Activated gamma-delta T cell treated with Interleukin-2 at 50 U/mL for 16 hours (primary cell): ENCODE data around the gene RPS6KC1.
"Not testable (repeated sequence)": the region's sequence is repeated elsewhere in the genome, so short reads cannot be mapped to it uniquely, and the experiment has no call there.

ENCODE experiments used
- DNase-seq: peaks from one replicate; pipeline ENCODE4 v3.0.0-alpha.2; 2020

The RPS6KC1 gene

DNA sequence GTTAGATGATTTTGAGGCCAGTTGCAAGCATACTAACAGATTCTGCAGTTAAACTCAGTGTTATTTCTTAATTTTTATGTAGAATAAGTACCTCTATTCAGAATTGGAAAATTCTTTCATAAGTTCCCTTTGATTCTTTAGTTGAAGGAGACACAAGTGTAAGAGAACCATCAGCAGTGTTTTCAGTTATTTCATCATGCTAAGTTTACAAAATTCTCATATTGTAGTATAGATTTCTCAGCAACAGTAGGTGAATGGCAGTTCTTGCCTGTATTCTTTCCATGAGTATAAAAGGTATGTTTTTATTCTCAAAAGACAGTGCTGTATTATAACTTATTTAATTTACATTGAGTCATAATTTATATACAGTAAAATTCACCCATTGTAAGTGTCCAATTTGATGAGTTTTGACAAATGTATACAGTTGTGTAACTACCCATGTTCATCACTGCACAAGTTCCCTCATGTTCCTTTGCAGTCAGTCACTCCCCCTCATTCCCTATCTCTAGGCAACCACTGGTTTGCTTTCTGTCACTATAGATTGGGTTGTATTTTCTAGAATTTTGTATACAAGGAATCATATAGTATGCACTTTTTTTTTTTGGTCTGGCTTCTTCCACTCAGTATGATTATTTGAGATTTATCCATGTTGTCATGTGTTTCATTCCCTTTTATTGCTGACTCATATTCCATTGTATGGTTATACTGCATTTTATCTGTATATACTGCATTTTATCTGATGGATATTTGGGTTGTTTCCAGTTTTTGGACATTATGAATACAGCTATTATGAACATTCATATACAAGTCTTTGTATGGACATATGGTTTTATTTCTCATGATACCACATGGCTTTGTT is 3.9 kb downstream of the RPS6KC1 start:
- DNase-seq, result no peak

DNA sequence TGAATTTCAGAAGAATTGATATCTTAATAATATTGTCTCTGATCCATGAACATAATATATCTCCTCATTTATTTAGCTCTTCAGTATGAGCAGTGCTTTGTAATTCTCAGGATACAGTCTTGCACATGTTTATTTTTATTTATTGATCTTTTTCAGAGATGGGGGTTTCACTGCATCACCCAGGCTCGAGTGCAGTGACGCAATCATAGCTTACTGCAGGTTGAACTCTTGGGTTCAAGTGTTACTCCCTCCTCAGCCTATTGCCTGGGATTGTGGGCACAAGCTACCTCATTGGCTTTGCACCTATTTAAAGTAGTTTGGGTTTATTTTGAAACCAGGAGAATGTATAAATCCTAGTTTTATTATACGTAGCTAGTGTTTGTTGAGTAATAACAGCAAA is 4.7 kb downstream of the RPS6KC1 start:
- no peak for DNase-seq

DNA sequence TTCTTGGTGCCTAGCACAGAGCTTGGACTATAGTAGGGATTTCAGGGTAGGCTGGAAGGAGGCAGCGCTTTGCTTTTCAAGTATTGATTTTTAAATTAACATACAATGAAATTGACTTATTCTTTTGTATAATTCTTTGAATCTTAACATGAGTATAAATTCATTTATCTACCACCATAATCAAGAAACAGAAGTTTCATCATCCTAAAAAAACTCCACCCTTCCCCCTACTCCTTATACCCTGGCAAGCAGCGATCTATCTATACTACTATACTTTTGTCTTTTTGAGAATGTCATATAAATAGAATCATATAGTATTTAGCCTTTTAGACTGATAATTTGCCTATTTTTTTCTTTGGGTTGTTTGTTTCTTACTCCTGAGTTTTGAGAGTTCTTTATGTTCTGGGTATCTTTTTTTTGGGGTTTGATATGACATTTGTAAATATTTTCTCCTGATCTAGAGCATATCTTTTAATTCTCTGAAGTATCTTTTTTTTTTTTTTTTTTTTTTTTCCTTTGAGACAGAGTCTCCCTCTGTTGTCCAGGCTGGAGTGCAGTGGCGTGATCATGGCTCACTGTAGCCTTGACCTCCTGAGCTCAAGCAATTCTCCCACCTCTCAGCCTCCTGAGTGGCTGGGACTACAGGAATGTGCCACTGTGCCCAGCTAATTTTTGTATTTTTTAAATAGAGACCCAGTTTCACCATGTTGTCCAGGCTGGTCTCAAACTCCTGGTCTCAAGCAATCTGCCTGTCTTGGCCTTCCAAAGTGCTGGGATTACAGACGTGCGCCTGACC is 6.4 kb downstream of the RPS6KC1 start:
- no peak for DNase-seq

DNA sequence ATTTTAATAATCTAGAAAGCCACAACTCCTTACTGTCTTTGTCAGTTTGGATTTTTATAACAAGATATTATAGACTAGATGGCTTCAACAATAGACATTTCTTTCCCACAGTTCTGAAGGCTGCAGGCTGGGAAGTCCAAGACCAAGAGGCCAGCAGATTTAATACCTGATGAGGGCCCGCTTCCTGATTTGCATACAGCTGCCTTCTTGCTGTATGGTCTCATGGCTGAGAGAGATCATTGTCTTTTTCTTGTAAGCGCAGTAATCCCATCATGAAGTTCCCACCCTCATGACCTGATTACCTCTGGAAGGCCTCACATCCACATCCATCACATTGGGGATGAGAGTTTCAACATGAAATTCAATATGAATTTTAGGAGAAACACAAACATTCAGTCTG is 9.8 kb downstream of the RPS6KC1 start:
- no peak for DNase-seq

DNA sequence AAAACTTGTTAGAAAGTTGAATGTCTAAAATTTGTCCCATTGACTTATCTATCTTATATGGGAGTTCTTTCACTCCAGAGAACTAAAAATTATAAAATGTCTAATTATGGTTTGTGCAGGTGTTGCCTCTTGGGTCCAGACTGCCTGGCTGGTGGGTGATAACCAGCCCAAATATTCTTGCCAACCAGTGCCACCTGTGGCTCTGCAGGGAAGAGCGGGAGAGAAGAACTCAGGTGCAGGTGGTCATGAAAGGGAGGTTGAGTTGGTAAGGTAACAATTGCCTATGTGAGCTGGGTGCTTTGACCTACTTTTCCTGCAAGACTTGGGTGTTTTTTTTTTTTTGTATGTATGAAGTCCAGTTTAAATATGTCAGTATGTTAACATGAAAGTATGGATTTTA is 10.2 kb downstream of the RPS6KC1 start:
- DNase-seq, result no peak

DNA sequence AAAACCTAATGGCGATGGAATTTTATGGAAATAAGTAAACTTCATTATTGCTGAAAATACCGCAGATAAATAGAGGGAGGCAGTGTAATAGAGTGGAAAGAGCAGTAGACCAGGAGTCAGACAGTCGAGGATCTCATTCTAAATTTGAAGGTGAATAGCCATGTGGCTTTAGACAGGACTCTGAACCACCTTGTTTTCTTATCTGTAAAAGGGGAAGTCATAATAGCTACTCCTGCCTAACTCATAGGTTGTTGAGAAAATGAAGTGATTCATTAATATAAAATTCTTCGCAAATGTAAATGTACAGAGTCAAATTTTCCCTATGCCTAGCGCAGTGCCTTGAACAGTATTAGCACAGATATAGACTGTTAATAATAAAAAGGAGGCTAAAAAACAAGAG is 14.8 kb downstream of the RPS6KC1 start:
- DNase-seq, result no peak

DNA sequence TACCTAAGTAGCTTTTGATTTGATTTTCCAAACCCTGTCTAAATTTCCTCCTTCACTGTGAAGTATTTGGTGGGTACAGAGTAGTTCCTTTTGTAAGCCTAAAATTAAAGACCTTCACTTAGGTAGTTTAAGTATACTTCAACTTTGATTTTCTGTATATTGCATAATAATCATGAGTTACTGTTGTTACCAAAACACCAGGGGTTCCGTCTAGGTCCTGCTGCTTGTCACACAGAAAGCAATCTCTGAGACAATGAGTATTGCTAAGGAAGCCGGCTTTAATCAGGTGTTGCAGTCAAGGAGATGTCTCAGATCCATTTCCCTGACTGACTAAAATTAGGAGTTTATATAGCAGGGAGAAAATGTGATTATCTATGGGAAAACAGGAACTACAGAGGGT is 15.3 kb downstream of the RPS6KC1 start:
- no peak for DNase-seq

DNA sequence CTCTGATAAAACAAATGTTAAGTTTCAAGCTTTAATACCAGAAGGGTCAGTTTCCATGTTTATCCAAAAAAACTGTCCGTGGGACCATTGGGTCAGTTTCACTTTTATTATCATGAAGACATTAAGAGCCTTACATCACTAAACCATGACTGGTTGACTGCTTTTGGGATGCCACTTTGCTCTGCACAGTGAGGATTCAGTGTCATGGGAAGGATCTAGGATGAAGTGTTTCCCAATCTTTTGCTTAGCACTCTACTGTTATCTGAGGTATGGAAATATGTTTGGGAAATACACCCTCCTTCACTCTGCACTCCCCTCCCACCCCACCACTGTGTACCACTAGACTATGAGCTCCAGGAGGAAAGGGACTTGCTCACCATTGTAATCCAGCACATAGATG is 16.3 kb downstream of the RPS6KC1 start:
- no peak for DNase-seq

DNA sequence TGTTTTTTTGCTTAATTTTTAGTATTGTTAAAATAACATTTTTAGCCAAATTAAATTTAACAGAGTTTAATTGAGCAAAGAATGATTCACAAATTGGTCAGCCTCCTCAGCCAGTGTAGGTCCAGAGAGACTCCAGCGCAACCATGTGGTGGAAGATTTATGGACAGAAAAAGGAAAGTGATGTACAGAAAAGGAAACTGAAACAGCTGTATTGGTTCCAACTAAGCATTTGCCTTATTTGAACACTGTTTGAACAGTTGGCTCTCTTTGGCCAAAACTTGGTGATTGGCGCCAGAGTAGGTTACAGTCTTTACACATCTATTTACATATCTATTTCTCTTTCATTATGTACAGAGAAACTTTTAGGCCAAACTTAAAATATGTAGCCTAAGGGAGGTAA is 19.4 kb downstream of the RPS6KC1 start:
- no peak for DNase-seq

DNA sequence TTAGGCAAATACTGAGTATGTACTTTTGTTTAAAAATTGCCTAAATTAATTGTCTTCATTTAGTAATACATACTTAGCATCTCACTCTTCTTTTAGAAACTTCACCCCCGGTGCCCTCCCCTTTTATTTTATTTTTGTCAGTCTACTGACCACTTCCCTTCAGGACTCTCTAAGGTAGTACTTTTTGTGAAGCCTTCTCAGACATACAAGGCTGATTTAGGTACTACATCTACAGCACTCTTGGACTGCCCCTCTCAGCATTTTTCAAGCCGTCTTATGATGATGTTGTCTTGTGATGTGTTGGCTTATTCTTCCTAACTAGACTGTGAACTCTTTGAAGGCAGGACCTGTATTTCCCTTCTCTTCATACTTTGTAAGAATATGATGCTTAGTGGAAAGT is 24.7 kb downstream of the RPS6KC1 start:
- no peak for DNase-seq

DNA sequence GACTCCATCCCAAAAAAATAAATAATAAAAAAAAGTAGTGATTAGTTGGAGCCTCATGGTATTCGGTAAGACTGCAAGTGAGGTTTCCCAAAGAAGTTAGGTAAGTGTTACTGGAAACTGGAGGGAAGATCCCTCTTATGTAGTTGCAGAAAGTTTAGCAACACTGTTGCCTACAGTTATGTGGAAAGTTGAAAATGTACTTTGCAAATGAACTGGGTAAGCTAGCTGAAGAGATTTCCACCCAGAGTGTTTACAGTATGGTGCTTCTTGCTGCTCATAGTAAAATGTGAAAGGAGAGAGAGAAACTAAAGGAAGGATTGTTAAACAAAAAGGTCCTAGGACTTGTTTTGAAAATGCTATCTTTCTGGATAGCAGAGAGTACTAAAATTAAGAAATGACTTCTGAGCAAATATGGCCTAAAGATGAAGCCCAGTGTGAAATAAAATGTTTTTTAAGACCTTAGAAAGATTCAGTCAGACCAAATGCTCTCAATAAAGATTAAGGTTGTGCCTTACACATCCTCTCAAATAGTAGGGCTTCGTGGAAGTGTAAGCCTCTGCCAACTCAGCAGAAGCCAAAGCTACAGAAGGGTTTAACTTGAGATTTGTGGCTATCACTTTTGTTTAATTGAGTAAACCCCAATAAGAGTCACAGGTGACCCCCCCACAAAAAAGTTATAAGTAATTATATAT is 31.5 kb downstream of the RPS6KC1 start:
- DNase-seq, result no peak

DNA sequence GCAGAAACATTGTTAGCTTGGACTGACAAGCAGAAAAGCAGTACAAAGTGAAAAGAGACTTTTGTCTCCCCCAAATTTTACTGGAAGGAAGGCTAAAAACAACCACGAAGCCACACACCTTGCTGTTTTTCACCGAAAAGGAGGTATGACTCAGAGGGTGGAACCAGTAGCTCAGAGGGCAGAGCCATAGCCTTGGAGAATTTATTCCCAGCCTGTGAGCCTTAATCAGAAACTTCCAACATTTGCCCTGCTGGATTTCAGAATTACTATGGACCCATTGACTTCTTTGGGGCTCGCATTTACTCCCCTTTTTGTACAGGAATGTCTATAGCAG is 32.0 kb downstream of the RPS6KC1 start:
- DNase-seq, result no peak

DNA sequence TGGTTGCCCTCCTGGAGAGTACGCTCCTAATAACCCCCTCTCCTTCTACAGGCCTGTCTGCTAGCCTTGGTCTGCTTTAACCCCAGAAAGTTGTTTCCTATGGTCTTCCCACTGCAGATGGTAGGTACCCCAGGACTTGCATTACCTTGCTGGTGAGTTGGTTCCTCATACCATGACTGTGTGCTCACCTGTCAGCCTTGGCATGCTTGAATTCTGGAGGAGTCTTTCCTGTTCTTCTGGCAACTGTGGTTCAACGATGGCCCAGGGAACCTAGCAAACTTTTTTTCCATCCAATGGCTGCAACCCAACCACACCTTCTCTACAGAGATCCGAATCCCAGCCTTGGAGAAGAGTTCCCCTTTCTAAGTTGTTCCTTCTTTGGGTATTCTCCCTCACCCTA is 36.9 kb downstream of the RPS6KC1 start:
- no peak for DNase-seq

DNA sequence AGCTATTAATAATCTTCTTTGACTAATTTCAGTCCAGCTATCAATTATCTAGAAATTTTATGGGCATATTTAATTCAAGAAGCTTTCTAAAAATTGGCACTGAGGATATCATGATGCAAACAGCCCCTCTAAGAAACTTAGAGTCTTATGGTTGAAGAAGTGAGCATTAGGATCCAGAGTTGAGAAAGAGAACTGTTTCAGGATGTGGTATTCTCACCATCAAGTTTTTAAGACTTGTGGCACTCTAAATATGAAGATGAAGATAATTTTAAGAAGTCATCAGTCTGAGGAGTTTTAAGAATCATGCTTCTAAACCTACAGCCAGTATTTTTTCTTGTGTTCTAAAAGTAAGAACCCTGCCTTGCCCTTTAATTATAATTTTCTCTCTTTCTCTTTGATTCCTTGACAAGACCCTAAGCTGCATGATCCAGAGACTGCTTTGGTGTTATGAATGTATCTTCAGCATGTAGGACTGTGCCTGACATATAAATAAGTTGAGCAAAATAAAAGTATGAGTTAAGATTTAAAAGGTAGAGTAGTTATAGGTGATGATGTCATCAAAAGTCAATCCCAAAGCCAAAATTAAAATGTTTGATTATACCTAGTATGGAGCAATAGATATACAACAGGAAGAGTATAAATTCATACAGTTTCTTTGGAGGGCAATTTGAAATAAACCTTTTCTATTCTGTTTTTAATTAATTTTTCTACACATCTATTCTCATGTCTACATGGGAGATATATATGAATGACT is 39.1 kb downstream of the RPS6KC1 start:
- no peak for DNase-seq

DNA sequence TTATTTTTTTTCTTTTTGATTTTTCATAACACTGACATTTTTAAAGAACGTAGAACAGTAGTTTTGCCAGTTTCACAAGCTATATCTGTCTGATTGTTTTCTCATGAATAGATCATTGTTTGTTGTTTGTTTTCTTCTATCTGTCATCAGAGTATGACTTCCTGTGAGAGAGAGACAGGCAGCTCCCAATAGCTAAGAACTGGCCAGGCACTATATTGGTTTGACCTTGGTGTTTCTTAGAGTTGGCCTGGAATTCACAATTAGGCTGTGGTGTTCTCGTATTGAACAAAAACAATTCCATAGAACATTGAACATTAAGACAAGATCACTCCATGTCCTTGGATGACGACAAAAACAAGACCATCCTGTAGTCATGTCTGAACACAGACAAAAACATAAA is 43.4 kb downstream of the RPS6KC1 start:
- no peak for DNase-seq

DNA sequence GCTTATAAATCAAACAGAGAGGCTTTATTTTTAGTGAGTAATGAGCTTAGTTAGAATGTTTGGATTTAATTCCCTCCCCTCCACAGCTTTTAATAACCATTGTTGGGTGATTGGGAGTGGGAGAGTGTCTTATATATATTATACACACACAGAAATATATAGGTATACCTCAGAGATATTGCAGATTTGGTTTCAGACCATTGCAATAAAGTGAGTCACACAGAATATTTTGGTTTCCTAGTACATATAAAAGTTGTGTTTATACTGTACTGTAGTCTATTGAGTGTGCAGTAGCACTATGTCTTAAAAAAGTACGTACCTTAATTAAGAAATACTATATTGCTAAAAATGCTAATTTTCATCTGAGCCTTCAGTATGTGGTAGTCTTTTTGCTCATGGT is 44.4 kb downstream of the RPS6KC1 start:
- DNase-seq, result no peak

DNA sequence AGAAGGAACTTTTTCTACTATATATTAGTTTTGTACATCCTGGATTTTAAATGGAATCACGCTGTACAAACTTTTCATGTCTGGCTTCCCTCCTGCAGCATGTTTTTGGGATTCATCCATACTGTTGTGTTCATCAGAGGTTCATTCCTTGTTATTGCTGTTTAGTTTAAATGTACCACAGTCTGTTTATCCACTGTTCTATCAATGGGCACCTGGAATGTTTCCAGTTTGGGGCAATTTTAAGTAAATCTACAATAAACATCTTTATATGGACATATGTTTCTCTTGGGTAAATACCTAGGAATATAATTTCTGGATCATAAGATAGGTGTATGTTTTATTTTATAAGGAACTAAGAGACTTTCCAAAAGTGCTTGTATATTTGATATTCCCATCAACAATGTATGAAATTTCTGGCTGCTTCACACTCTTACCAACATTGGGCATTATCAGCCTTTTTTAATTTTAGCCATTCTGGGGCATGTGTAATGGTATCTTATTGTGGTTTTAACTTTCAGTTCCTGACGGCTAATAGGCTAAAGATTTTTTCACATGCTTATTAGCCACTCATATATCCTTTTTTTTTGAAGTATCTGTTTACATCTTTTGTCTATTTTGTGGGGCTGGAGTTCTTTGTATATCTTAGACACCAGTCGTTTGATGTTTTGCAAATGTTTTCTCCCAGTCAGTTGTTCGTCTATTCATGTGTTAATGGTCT is 48.8 kb downstream of the RPS6KC1 start:
- DNase-seq, result no peak

DNA sequence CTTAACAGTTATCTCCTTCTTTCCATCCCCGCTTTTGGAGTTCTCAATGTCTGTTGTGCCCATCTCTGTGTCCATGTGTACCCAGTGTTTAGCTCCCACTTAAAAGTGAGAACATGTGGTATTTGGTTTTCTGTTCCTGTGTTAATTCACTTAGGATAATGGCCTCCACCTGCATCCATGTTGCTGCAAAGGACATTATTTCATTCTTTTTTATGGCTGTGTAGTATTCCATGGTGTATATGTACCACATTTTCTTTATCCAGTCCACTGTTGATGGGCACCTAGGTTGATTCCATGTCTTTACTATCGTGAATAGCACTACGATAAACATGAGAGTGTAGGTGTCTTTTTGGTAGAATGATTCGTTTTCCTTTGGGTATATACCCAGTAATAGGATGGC is 49.5 kb downstream of the RPS6KC1 start:
- not testable (repeated sequence) for DNase-seq

DNA sequence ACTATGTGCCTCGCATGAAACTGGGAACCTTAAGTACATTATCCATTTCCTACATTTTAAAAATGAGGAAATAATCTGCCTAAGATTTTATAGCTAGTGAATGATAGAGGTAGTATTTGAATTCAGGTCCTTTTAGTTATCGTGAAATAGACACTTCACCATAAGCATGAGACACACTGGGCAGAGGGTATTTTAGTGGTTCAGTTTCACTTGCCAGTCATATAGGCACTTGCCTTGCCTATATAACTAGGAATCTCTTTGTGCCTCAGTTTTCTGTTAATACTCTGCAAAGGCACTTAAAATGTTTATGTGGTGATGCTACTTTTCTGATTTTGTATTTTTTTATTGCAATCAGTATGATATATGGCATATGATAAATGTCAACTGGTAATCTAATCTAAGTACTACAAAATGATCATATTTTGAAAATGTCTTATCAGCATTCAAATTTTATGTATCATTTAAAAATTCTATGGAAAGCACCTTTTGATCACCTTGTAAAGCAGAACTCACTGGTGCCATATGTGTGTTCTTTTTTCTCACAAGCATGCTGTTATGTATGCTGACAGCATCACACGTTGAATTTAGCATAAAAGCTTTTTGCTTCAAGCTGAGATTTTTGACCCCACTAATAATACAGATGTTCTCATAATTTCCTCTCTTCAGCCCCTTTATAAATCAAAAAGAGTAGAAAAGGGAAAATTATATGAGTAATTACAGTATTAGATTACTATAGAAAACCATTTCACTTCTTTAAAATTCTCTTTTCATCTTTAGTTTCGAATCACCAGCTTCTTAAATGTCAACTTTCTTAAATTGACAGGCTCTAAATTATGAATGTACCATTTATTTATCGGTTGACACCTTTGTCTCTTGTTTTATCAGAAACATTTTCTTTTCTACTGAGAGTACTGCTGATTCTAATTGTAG is 52.6 kb downstream of the RPS6KC1 start:
- DNase-seq, result no peak

DNA sequence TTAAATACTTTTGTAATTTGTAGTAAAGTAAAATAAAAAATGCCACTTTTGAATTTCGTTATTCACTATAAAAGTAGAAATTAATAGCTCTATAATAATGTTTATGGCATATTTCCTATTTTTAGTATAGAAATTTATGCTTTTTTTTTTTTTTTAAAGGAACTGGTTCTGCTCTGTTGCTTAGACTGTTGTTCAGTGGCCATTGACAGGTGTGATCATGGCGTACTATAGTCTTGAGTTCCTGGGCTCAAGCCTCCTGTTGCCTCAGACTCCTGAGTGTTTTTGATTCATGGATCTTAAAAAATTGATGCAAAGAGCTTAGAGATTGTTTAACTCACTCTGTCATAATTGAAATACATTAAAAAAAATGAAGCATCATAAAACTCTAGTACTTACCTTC is 53.6 kb downstream of the RPS6KC1 start:
- DNase-seq, result no peak

DNA sequence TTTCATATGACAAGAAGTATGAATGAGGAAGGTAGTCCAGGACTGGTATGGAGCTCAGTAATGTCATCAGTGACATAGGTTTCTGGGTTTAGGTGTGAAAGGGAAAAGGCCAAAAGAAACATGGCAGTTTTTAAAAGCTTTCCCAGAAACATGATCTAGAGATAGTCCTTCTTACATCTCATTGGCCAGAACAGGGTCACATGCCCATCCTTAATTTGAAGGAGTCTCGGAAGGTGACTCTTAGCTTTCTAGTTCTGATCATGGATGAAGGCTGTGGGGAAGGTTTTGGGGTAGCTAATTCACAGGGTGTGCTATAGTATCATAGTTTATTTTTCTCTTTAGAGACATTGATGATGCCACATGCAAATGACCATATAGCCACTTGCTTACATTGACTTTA is 55.3 kb downstream of the RPS6KC1 start:
- no peak for DNase-seq
